HepG2 (cell line): ENCODE results near the gene OSBPL5. TPM values are rescaled to one million over a fixed set of nuclear protein-coding genes. Genes with fewer than 3 reads are reported as not detected.
A peak's percentile ranks its signal among the peaks of the same experiment; 100 is the strongest.

Experiments used
- AHDC1 ChIP-seq: sonication (generic); formaldehyde crosslinking; IDR thresholded peaks from 2 replicates; pipeline ENCODE4 v1.5.1; 2020; ENCODE audit warnings: mild to moderate bottlenecking, missing genetic modification reagents, borderline replicate concordance
- ARID2 ChIP-seq: sonication (generic); formaldehyde crosslinking; IDR thresholded peaks from 2 replicates; pipeline ENCODE4 v1.8.1; 2022; ENCODE audit warnings: mild to moderate bottlenecking, missing genetic modification reagents, borderline replicate concordance
- ATF2 ChIP-seq: sonication (generic); formaldehyde crosslinking; IDR thresholded peaks from 2 replicates; pipeline ENCODE4 v1.4.0; 2020; ENCODE audit warnings: missing genetic modification reagents
- CBX1 ChIP-seq: IDR thresholded peaks from one replicate; pipeline ENCODE4 v1.6.1; 2016; ENCODE audit warnings: antibody characterized with exemption, low read depth
- CHD4 ChIP-seq: fragments of 200-600 bp; sonication (generic); IDR thresholded peaks from 2 replicates; pipeline ENCODE4 v1.7.0; 2017; ENCODE audit warnings: mild to moderate bottlenecking, low read length, borderline replicate concordance
- FIP1L1 ChIP-seq: fragments of 200-400 bp; formaldehyde crosslinking; IDR thresholded peaks from 2 replicates; pipeline ENCODE4 v1.6.1; 2018; ENCODE audit warnings: low read depth, mild to moderate bottlenecking, low read length, moderate library complexity, borderline replicate concordance; ENCODE audit not compliant: insufficient read depth
- HES4 ChIP-seq: sonication (generic); formaldehyde crosslinking; IDR thresholded peaks from 2 replicates; pipeline ENCODE4 v1.9.0; 2021; ENCODE audit warnings: mild to moderate bottlenecking, missing genetic modification reagents, borderline replicate concordance
- NR2F6 ChIP-seq, 2 experiments: IDR thresholded peaks; 2 replicates each; pipeline ENCODE4 v1.6.1; 2016; ENCODE audit warnings: antibody characterized with exemption in 1 of 2, mild to moderate bottlenecking in 1 of 2
- NR3C1 ChIP-seq: sonication (generic); formaldehyde crosslinking; IDR thresholded peaks from 2 replicates; pipeline ENCODE4 v1.4.0; 2020; ENCODE audit warnings: missing genetic modification reagents
- REPIN1 ChIP-seq: sonication (generic); formaldehyde crosslinking; IDR thresholded peaks from 2 replicates; pipeline ENCODE4 v1.8.0; 2022; ENCODE audit warnings: missing genetic modification reagents, low read depth, mild to moderate bottlenecking, borderline replicate concordance
- TCF7 ChIP-seq: sonication (generic); IDR thresholded peaks from 2 replicates; pipeline ENCODE4 v1.6.1; 2016; ENCODE audit warnings: antibody characterized with exemption, low read depth
- ZIK1 ChIP-seq: sonication (generic); formaldehyde crosslinking; IDR thresholded peaks from 2 replicates; pipeline ENCODE4 v1.5.0; 2020; ENCODE audit warnings: mild to moderate bottlenecking, low read depth, missing genetic modification reagents, borderline replicate concordance
- ZNF644 ChIP-seq: IDR thresholded peaks from 2 replicates; pipeline ENCODE4 v1.6.1; 2016; ENCODE audit warnings: low read depth
- ZNF720 ChIP-seq: sonication (generic); formaldehyde crosslinking; IDR thresholded peaks from 2 replicates; pipeline ENCODE4 v1.4.0; 2020; ENCODE audit warnings: missing genetic modification reagents
- ZSCAN21 ChIP-seq: sonication (generic); formaldehyde crosslinking; IDR thresholded peaks from 2 replicates; pipeline ENCODE4 v1.8.0; 2022; ENCODE audit warnings: mild to moderate bottlenecking, missing genetic modification reagents, moderate library complexity, borderline replicate concordance
- polyA plus RNA-seq, 8 experiments: library from polyadenylated mRNA; depleted of rRNA in 3 of 8; stranded (reverse) in 7 of 8; unstranded in 1 of 8; fragments of >200 nt; fragmentation: Illumina TruSeq in 4 of 8; extraction: Trizol in 4 of 8; gene quantifications; 2 replicates each; pipeline versions ENCODE4 v1.2.1 to v1.2.3, GENCODE V29; 2011 to 2016; ENCODE audit warnings: low read depth in 4 of 8, missing spikeins in 1 of 8, mixed read lengths in 1 of 8; ENCODE audit not compliant: insufficient read depth in 1 of 8
- total RNA-seq, 5 experiments: library from RNA; depleted of rRNA; stranded (reverse); fragments of >200 nt; fragmentation: Illumina TruSeq; extraction: Trizol; gene quantifications; 2 replicates each; pipeline ENCODE4 v1.2.3, GENCODE V29; 2016; ENCODE audit warnings: low read depth in 1 of 5
- TF ChIP-seq, protein P1 (sequence below): sonication (generic); formaldehyde crosslinking; IDR thresholded peaks from 2 replicates; pipeline ENCODE4 v1.9.0; 2021; ENCODE audit warnings: missing genetic modification reagents, borderline replicate concordance
- TF ChIP-seq, protein P2 (sequence below): sonication (generic); formaldehyde crosslinking; IDR thresholded peaks from 2 replicates; pipeline ENCODE4 v1.8.1; 2023; ENCODE audit warnings: mild to moderate bottlenecking, moderate library complexity, missing genetic modification reagents

OSBPL5 gene
- total and polyA plus RNA-seq, 2 of the 13 experiments (the other 11 are each of a cell fraction or from before 2014, with no cell fraction given): not detected

DNA sequence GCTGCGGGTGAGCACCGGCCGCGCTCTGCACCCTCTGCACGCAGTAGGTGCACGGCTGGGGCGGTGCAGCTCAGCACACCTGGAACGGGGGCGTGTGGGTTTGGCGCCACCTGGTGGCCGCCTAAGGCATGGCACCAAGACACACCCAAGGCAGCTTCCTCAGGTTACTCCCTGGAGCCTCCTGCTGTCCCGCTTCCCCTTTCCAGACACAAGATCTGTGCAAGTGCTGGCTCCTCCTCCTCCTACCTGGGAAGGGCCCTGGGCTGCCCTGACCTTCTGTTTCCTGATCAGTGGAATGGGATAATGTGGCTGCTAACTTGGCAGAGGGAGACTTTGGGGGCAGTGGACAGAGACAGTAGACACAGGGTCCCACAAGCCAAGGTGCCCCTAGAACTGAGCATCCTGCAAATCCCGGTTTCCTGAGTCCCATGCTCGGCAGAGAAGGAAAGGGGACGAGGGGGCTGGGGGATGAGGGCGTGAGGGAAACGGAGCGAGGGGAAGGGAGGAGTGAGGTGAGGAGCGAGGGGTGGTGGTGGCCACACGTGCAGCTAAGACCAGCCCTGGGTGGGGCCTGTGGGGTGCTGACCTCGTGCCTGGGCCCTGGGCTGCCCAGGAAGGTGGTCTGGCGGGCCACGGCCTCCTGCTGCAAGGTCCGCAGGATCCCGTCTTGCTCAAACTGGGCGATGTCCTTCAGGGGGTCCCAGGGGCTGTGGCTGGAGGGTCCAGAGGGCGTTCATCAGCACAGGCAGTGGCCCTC, 73.1 kb downstream of the OSBPL5 start (continued):
- TF ChIP-seq, protein P1, sequence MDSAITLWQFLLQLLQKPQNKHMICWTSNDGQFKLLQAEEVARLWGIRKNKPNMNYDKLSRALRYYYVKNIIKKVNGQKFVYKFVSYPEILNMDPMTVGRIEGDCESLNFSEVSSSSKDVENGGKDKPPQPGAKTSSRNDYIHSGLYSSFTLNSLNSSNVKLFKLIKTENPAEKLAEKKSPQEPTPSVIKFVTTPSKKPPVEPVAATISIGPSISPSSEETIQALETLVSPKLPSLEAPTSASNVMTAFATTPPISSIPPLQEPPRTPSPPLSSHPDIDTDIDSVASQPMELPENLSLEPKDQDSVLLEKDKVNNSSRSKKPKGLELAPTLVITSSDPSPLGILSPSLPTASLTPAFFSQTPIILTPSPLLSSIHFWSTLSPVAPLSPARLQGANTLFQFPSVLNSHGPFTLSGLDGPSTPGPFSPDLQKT (CRISPR knock-in tag): no peak
- TF ChIP-seq ARID2 (CRISPR knock-in tag) (no peak), CBX1 (no peak), ATF2 (CRISPR knock-in tag) (peak; percentile 44; the same call in 1 of the 2 replicates), NR2F6 (IDR thresholded peaks at IDR 0.05) (no peak), NR2F6 (CRISPR knock-in tag; IDR thresholded peaks at IDR 0.05) (peak; percentile 33; the same call in 1 of the 2 replicates), ZNF644 (CRISPR knock-in tag) (no peak), FIP1L1 (no peak), NR3C1 (CRISPR knock-in tag) (no peak), REPIN1 (CRISPR knock-in tag) (no peak; the same call in 1 of the 2 replicates), AHDC1 (CRISPR knock-in tag) (no peak), ZSCAN21 (CRISPR knock-in tag) (0 out of 2 replicates have a peak, but pooled peaks have one; percentile 62), HES4 (CRISPR knock-in tag) (no peak), ZNF720 (no peak), TCF7 (no peak), CHD4 (no peak), ZIK1 (no peak)
- TF ChIP-seq, protein P2, sequence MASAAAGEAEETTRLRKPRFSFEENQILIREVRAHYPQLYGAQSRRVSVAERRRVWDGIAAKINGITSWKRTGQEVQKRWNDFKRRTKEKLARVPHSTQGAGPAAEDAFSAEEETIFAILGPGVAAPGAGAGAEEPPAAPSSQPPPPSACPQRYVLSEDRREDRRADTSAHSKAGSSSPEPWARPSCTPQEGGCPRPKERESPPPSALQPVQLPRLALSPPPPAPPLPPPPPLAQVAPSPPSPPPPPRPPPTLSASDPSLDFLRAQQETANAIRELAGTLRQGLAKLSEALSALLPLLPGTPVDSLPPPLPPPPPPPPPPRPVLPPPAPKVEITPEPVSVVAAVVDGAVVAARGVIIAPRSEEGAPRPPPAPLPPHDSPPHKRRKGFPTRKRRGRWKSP (CRISPR knock-in tag): no peak
